ENCODE data around the gene ZNHIT6.
"Not testable (repeated sequence)": the region's sequence is repeated elsewhere in the genome, so short reads cannot be mapped to it uniquely, and the experiment has no call there.

The ZNHIT6 gene

DNA sequence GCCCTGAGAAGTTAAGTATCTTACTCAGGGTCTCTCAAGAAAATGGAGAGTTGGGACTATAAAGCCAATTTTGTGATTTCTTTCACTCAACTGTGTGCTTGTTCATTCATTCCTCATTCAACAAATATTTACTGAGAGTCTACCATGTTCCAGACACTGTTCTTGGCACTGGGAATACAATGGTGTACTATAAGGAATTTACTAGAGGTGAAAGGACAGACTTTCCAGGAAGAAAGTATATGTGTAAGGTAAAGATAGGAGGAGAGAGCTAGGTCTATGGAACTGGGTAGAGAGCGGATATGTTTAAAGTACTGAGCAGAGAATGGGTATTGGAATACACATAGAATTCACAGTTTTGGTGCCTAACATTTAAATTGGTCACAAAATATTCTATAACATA, 42.3 kb downstream of the ZNHIT6 start:
- DNase-seq, result no peak

DNA sequence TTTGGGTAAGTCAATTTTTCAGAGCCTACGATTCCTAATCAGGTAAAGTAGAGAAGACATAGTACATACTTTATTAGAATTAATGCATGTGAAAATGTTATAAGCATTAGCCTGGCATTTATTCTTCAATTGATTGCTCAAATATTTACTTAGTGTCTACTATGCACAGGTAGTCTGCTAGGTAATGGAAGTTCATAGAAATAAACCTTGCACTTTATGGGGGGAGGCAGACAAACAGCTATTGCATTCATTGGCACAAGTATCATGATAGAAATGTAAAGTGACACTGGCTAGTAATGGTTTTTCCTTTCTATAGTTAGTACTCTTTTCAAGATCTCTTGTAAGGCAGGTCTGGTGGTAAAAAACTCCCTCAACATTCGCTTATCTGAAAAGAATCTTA, 44.9 kb downstream of the ZNHIT6 start:
- no peak for DNase-seq

DNA sequence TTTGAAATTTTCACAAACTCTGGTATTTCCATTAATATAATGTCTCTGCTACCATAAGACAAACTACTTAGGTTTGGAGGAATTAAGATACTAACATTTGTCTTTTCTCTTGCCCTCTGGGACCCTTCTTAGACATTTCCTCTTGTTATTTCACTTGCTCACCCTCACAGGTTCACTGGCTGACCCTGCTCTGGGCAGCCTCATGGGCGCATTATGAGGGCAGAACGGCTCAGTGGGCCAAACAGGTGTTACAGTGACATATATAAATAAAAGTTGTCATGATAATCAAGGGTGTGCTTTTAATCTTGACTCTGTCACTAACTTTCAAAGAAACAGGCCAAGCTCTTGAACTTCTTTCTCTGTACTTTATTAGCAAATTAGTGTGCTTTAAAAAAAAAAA, 46.5 kb downstream of the ZNHIT6 start:
- no peak for DNase-seq

DNA sequence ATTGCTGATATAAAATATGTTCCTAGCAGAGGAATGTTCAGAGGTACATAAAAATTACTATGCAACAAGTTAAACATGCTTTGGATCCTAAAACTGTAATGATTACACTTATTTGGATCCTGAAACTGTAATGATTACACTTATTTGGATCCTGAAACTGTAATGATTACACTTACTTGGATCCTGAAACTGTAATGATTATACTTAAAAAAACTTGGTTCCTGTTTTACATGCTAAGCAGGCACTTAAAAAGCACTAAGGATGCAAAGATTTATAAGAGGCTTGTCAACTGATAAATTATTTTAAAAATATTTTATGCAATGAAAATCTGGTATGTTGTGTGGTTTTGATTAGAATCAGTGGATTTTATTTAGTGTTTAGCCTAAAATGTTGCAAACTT, 47.7 kb downstream of the ZNHIT6 start:
- DNase-seq, result no peak

DNA sequence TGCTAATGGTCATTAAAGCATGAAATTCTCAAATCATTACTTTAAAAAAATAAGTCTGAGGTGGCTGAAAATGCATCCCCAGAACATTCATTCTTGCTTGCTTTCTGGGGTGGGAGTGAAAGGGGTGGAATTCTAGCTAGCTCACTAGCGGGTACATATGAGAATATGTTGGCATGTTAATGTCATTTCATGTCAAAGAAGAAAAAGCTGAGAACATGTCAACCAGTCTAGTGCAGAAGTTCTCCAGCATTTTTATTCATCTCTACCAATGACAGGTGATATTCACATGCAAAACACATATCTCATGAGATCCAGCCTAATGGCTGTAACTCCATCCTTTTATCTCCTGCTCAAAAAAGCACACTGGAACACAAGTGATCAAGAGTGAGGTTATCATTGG, 49.1 kb downstream of the ZNHIT6 start:
- no peak for DNase-seq

DNA sequence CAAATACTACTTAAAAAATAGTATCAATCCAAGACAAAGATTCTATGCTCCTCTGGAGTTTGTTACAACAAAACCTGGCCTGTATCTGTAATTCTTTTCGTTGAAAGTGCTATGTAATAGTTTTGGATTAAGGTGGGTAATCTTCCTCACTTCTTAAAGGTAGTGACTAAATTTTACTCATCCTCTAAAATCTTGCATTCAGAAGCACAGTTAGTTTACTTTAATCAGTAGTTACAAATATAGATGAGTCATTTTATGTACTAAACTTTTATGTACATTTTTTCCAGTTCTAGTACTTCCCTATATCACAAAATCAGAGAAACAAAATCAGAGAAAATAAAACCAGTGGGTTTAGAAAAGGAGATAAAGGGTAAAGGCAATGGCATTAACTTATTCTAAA, 51.3 kb downstream of the ZNHIT6 start:
- DNase-seq, result no peak

DNA sequence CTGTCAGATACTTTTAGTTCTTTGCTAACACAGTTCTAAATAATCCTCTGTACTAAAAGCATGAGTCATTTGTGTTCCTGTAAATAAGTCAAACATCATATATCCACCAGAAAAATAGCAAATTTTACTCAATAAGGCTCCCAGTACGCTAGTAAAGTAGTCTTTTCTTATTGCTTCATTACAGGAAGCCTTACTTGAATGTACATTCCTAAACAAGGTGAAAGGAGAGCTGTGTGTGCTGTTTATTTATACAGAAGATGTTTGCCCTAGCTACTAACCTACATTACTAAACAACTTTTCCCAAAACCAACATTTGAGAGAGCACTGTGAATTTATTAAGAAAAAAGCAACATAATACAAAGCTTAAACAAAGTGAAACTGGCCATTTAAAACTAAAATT, 52.0 kb downstream of the ZNHIT6 start:
- no peak for DNase-seq

DNA sequence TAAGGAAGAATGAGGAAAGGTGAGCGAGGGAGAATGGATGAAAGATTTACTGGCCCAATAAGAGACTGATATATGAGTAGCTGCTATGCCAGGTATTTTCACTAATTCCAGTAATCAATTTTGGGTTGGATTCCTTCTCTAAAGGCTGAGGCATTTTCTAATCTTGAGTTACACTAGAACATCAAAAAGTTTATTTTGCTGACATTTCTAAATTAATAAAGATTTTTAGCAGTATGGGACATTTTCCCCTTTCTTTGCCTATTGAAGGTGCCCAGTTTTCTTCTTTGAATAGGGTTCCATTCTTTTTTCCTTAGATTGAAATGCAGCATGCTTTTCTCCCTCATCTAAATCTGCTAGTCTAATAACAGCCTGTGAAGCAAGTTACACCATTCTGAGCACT, 52.9 kb downstream of the ZNHIT6 start:
- no peak for DNase-seq

DNA sequence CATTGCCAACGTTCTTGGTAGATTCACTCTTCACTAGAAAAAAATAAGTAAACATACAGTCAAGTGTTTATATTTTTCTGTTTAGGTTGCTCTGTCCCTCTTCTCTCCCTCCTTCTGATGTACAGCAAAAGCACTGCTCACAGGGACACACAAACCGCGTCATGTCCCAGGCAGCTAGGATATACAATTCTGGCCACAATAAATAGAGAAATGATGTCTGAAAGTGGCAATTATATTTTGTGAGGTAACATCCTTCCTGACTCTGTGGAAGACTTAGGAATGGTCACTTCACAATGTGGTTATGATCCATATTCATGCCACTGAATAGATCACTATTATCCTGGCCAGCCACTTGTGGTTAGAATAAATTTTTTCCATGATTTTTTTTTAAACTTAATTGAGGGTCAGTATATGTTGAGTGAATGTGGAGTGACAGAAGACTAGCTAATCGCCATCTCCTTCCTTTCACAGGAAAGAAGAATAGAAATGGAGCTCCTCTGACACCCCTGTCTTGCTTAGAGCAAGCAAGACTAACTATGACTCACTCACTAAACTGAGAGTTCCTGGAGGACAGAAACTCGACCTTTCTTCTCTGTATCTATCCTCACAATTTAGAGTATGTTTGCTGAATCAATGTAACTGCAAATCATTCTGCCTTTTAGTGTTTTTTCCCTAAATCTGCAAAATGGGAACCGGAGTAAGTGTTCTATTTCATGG, 54.0 kb downstream of the ZNHIT6 start:
- no peak for DNase-seq

DNA sequence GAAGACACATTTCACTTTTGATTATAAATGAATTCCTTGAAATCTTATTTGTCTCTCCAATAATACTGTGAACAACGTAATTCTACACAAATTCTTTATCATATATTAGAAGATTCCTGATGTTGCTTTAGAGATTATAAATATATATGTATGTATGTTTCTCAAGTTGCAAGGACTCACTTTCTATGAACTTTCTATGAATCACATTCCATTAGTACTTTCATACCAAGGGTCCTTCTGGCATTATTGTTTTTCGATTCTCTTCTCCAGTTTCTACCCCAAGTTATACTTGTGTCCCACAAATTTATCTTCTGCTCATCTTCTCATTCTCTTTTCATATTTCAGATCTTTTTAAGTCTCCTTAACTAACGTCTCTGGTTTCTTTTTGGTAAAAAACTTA, 55.9 kb downstream of the ZNHIT6 start:
- no peak for DNase-seq

DNA sequence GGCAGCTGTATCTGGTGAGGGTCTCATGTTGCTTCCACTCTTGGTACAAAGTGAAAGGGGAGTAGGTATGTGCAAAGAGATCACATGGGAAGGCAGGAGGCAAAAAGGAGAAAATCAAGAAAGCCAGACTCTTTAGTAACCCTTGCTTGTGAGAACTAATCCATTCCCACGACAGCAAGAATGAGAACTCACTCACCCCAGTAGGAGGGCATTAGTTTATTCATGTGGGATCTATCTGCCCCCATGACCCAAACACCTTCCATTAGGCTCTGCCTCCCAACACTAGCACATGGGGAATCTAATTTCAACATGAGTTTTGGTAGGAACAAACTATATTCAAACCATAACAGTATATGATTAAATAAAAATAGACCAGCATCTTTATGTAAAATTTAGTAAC, 57.6 kb downstream of the ZNHIT6 start:
- no peak for DNase-seq

DNA sequence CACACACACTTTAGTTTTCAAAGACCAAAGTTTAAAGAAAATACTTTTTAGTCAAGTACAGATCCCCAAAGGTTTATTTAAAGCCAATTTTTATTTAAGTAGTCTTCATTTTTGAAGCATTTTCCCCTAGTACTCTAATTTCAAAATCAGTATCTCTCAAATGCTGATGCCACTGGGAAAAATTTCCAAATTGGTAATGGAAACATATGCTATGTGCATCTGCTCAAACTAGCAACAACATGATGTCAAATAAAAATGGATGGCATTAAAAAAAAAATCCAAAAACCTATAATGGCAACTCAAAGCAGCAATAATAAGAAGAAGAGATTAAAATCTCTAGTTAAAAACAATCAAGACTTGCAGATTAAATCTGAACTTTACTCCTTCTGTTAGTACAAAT, 58.6 kb downstream of the ZNHIT6 start:
- DNase-seq, result no peak

DNA sequence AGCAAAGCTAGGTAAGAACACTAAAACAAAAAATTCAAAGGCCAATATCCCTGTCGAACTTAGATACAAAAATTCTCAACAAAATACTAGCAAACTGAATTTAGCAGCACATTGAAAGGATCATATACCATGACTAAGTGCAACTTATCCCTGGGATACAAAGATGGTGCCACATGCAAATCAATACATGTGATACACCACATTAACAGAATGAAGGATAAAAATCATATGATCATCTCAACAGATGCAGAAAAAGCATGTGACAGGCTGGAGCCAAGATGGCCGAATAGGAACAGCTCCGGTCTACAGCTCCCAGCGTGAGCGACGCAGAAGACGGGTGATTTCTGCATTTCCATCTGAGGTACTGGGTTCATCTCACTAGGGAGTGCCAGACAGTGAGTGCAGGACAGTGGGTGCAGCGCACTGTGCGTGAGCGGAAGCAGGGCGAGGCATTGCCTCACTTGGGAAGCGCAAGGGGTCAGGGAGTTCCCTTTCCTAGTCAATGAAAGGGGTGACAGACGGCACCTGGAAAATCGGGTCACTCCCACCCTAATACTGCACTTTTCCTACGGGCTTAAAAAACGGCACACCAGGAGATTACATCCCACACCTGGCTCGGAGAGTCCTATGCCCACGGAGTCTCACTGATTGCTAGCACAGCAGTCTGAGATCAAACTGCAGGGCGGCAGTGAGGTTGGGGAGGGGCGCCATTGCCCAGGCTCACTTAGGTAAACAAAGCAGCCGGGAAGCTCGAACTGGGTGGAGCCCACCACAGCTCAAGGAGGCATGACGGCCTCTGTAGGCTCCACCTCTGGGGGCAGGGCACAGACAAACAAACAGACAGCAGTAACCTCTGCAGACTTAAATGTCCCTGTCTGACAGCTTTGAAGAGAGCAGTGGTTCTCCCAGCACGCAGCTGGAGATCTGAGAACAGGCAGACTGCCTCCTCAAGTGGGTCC, 66.4 kb downstream of the ZNHIT6 start:
- DNase-seq, result not testable (repeated sequence)

DNA sequence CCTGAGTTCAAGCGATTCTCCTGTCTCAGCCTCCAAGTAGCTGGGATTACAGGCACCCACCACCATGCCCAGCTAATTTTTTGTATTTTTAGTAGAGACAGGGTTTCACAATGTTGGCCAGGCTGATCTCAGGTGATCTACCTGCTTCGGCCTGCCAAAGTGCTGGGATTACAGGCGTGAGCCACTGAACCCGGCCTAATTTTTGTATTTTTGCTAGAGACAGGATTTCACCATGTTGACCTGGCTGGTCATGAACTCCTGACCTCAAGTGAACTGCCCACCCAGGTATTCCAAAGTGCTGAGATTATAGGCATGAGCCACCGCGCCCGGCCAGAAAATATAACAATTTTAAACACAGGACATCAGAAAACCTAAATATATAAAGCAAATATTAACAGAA, 68.3 kb downstream of the ZNHIT6 start:
- not testable (repeated sequence) for DNase-seq

DNA sequence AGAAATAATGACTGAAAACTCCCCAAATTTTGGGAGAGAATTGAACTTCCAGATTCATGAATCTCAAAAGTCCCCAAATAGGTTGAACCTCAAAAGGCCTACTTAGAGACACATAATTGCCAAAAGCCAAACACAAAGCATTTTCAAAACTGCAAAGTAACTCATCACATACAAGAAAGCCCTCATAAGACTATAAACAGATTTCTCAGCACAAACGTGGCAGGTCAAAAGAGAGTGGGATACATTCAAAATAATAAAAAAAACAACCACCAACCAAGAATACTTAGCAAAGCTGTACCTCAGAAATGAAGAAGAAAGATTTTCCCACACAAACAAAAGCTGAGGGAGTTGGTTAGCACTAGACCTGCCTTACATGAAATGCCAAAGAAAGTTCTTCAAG, 69.8 kb downstream of the ZNHIT6 start:
- DNase-seq, result no peak

DNA sequence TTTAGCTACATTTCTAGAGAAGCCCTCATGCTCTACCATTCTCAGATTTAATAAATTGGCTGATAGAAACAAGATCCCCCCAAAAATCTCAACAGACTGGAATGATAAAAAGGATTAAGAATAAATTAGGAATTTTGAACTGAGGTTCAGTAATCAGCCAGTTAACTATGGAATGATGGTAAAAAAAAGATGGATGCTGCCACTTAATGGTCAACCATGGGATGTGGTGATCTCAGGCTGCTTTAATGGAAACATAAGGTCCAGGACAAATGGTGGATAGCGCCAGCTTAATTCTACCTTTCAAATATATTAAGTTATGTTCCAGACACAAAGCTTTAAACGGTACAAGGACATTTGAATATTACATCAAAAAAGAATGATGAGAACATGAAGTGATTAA, 77.7 kb downstream of the ZNHIT6 start:
- DNase-seq, result no peak

DNA sequence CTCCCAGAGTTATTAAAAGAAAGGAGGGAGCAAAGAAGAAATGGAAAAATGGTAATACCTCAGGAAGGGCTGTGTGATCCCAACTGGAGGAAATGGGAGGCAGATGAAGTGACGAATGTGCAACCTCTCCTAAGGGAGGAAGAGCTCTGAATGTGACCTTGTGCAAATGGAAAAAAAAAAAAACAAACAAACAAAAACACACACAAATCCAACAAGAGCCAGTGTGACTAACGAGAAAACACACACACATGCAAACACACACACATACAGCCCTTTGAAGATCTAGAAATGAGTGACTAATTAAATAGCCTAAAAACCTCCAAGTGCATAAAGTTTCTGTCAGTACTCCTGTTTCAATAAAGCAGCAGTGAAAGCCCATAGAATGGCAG, 78.7 kb downstream of the ZNHIT6 start:
- no peak for DNase-seq

DNA sequence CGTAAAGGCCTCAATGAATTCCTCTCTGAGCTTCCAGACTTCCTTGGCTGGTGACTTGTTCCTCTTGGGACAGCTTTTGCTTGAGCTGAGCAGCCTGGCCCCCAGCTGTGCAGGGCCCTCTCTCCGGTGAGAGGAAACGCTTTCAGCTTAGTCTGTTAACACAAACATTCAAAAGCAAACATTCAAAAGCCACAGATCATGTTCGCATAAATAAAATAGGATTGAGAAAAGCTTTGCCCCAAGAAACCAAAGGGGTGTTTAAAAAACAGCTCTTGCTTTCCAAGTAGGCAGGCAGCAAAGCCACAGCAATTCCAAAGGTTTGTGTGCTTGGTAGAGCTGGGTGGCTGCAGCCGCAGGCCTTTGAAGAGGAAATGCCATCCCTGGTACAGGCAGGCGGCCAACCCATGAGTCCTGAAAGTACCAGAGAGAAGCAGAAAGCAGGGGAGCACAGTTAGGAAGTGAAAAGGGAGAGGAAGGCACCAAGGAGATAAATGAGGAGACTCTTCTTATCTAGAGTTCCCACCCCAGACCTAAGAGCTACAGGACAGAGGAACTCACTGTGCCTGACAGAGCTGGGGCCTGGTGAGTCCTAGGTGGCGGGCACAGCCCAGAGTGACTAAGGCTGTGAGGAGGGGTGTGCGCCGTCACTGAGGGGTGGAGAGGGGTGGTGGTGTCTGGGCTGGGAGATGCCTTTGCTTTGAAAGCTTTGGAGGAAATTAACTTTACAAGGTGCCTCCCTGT, 79.3 kb downstream of the ZNHIT6 start:
- no peak for DNase-seq

DNA sequence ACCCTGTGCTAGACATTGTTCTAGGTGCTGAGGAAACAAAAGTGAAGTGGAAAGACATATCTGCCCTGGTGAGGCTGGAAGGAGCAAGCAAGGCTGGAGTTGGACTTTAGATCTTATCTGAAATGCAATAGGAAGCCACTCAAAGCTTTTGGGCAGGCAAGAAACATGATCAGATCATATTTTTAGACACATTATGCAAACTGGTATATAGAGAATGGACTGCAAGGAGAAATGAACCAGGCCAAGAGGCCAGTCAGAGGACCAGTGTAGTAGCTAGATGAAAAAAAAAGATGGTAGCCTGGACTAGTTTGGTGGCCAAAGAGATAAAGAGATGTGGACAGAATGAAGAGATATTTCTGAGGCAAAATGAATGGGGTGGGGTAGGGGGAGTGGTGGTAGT, 81.4 kb downstream of the ZNHIT6 start:
- DNase-seq, result no peak

DNA sequence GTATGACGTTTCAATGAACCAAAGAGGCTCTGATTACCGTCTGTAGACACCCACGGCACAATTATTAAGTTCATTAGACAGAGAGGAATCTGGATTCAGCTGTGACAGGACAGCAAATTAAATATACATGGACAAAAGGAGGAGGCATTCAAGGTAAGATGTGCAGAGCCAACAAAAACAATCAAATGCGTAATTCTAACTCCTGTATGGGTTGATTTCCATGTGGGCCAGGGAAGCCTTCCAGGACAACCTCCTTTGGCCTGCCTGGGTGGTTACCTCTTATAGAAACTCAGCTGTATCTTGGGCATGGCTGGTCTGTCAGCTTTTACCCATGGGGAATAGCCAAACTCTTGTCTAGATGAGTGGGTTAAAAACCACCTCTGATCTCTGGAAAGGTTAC, 83.9 kb downstream of the ZNHIT6 start:
- no peak for DNase-seq

DNA sequence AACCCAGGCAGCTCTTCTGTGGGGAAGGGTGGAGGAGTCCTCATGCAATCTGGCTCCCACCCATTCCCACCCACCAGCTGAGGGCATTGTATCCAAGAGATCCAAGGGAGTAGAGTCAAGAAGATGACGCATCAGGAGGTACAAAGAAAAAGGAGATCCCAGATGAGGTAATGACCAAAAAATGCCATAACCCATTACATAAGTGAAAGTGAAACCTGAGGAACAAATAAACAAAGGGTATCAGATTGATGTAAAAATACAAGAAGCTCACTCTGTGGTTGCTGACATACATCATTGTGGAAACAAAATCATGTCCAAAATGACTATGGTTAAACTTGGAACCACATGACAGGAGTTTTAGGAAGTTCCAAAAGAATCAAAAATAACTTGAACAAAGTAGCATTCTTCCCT, 85.2 kb downstream of the ZNHIT6 start:
- DNase-seq, result no peak

DNA sequence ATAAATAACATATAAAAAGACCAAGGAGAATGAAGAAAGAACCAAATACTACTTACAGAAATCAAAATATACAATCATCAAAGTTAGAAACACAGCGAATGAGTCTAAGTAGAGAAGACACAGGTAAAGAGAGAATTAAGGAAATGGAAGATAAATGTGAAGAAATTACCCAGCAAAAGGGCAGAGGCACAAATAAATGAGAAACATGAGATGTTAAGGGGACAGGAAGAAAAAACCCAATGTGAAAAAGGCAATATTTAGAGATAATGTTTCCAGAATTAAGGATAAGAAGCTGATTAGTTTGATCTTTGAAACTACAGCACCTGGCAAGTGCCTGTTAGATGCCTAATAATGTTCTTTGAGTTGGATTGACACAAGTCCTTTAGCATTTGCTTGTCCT, 86.8 kb downstream of the ZNHIT6 start:
- DNase-seq, result no peak

DNA sequence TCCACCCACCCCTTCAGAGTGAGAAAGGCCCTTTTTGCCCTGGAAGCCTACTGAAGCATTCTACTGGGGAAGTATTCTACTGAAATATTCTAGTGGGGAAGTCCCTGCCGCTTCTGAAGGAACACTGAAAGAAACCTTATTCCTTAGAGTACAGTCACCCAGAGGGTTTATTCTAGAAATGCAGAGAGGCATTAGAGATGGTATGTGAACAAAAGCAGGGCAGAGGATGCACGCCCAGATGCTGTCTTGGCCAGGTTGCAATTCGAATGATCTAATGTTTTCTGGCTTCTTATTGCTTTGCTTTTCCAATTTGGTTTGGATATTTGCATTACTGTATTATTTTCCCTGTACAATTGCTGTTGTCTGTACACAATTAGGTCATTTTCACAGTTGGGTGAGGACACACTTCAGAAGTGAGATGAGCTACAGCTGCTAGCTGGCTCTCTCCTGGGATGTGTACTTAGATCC, 90.6 kb downstream of the ZNHIT6 start:
- no peak for DNase-seq

DNA sequence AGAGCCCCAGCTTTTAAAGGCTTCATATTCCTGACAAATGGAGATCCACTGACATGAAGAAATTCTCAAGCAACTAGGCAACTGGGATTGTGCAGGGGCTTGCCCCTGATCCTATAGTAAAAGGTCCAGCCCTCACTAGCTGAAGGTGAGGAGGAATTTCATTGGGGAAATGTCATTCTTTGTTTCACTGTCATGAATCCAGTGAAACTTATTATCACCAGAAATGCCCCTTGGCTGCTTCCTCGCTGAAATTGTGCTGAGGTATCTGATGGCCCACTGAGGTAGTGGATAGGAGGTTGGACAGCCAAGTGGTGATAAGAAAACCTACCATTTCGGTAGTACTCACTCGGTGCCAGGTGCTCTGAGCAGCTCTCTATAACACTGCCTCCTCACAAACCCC, 91.5 kb downstream of the ZNHIT6 start:
- DNase-seq, result no peak

All from DMS79 treated with DMSO at 0.1 percent for 48 hours (cell line).